Measurements from ENCODE around the gene SYNGR1. TPM values are rescaled to one million over a fixed set of nuclear protein-coding genes. Genes with fewer than 3 reads are reported as not detected.
"Not testable (repeated sequence)": the region's sequence is repeated elsewhere in the genome, so short reads cannot be mapped to it uniquely, and the experiment has no call there.

SYNGR1 gene
- total RNA-seq, 8 experiments from 2014 or later, result 7.7 to 26.6 (median 18.5) TPM

DNA sequence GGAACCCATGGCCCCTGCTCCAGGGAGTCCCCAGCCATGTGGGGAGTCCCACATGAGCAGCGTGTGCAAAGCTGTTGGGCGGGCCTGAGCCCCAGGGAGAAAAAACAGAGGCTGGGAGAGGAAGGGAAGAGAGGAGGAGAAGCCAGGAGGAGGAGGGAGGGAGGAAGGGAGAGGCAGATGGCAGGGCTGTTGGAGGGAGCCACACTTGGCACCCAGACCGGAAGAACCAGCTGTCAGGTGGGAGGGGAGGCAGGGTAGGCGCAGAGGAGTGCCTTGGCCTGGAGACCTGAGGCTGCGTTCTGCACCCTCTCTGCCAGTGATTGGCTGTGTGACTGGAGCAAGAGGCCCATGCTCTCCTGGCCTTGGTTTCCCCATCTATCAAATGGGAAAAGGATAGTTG is 6.7 kb downstream of the SYNGR1 start:
- in situ Hi-C loops (cut with MboI; ENCODE audit: low pct_unique_long_range_greater_than_20kb in 2 of 9, low sequenced_read_pairs in 9 of 9, unreplicated experiment in 9 of 9), result no loop called here
- 44 to 100% (median 80%) methylated on average over 1 to 3 of the region's 5 CpGs; no CpG with 5 or more reads in 5 of the 10 experiments for WGBS, 10 experiments
- Histone ChIP-seq H3K4me1 (replicated peaks in 1 of 2) (peaks cover 10 to 11% of the 10 kb centered on the region in 2 donors), H3K4me3 (no peak overlapping the region), H3K27ac (no peak overlapping the region)
- no peak for ATAC-seq (replicated peaks in 6 of 8)

DNA sequence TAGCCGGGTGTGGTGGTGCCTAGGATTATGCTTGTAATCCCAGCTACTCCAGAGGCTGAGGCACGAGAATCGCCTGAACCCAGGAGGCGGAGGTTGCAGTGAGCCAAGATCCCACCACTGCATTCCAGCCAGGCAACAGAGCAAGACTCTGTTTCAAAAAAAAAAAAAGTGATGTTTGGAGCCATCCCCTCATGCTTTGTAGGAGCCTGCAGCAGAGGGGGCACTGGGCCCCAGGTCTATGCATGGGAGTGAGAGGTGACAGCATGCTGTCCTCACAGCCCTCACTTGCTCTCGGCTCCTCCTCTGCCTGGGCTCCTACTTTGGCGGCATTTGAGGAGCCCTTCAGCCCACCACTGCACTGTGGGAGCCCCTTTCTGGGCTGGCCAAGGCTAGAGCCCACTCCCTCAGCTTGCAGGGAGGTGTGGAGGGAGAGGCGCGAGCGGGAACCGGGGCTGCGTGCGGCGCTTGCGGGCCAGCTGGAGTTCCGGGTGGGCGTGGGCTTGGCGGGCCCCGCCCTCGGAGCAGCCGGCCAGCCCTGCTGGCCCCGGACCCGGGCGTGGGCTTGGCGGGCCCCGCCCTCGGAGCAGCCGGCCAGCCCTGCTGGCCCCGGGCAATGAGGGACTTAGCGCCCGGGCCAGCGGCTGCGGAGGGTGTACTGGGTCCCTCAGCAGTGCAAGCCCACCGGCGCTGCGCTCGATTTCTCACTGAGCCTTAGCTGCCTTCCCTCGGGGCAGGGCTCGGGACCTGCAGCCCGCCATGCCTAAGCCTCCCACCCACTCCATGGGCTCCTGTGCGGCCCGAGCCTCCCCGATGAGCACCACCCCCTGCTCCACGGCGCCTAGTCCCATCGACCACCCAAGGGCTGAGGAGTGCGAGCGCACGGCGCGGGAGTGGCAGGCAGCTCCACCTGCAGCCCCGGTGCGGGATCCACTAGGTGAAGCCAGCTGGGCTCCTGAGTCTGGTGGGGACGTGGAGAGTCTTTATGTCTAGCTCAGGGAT is 7.6 kb downstream of the SYNGR1 start:
- Histone ChIP-seq H3K27ac (peak overlapping the region in 1 of 2 donors; percentile 19), H3K4me1 (replicated peaks in 1 of 2) (peaks cover 12 to 14% of the 10 kb centered on the region in 2 donors), H3K4me3 (peak overlapping the region in 1 of 5 donors; percentile 10)
- peak in 2 of 8 experiments; percentile 67 to 83 for ATAC-seq (replicated peaks in 6 of 8)
- WGBS, 10 experiments, result 40 to 100% (median 96%) methylated on average over 1 to 3 of the region's 53 CpGs; no CpG with 5 or more reads in 5 of the 10 experiments
- in situ Hi-C loops (cut with MboI; ENCODE audit: low pct_unique_long_range_greater_than_20kb in 2 of 9, low sequenced_read_pairs in 9 of 9, unreplicated experiment in 9 of 9), result not testable (repeated sequence)

DNA sequence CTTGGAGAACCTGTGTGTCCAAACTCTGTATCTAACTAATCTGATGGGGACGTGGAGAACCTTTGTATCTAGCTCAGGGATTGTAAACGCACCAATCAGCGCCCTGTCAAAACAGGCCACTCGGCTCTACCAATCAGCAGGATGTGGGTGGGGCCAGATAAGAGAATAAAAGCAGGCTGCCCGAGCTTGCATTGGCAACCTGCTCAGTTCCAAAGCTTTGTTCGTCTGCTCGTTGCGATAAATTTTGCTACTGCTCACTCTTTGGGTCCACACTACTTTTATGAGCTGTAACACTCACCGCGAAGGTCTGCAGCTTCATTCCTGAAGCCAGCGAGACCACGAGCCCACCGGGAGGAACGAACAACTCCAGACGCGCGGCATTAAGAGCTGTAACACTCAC is 8.4 kb downstream of the SYNGR1 start:
- 98 to 100% methylated on average over 2 to 7 of the region's 17 CpGs; no CpG with 5 or more reads in 8 of the 10 experiments for WGBS, 10 experiments
- in situ Hi-C loops (cut with MboI; ENCODE audit: low pct_unique_long_range_greater_than_20kb in 2 of 9, low sequenced_read_pairs in 9 of 9, unreplicated experiment in 9 of 9); H3K4me3 ChIP-seq; ATAC-seq (replicated peaks in 6 of 8); H3K27ac ChIP-seq: not testable (repeated sequence)
- H3K4me1 ChIP-seq (replicated peaks in 1 of 2), result peaks cover 12 to 14% of the 10 kb centered on the region in 2 donors

DNA sequence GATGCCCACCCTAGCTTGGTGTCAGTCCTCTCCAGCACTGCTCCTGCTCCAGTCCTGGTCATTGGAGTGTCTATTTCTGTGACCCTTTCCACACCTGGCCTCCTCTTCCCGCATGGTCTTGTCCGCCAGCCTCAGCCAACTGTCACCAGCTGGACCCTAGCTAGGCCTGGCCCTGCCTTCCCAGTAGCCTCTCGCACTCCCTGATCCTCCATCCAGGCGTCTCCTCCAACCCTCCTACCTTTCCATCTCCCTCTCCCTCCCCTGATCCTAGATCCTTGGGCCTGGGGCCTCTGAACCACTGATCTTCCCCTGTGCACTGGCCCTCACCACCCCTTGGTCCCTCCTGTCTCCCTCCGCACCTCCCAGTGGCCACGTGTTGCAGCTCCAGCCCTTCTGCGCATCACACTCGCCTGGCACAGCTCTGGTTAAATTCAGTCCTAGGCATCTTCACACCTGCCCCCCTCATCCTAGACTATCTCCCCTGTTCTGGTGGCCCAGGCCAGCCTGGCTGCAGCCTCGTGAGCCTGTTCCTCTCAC is 9.9 kb downstream of the SYNGR1 start:
- in situ Hi-C loops (cut with MboI; ENCODE audit: low pct_unique_long_range_greater_than_20kb in 2 of 9, low sequenced_read_pairs in 9 of 9, unreplicated experiment in 9 of 9), result no loop called here
- Histone ChIP-seq H3K27ac (no peak overlapping the region), H3K4me1 (replicated peaks in 1 of 2) (peaks cover 12 to 22% of the 10 kb centered on the region in 2 donors), H3K4me3 (no peak overlapping the region)
- 40 to 100% (median 93%) methylated on average over 1 to 7 of the region's 9 CpGs; no CpG with 5 or more reads in 2 of the 10 experiments for WGBS, 10 experiments
- ATAC-seq (replicated peaks in 6 of 8), result no peak

DNA sequence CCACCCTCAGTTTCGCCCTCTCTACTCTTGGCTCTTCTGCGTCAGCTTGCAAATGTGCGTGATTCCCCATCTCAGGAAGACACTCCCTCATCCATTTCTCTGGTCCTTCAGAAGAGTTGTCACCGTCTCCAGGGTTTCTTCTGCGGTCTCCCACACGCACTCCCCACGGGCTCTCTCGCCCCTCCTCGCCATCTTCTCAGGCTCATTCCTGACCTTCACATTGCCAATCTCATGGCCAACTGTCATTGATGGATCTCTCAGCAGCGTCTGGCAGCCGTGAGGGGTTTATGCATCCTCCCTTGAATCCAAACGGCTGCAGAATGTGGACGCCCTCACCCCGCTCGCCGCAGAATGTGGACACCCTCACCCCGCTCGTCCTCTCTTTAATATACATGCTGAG is 10.5 kb downstream of the SYNGR1 start:
- Histone ChIP-seq H3K4me3 (no peak overlapping the region), H3K4me1 (replicated peaks in 1 of 2) (peaks cover 12 to 22% of the 10 kb centered on the region in 2 donors), H3K27ac (no peak overlapping the region)
- no peak for ATAC-seq (replicated peaks in 6 of 8)
- in situ Hi-C loops (cut with MboI; ENCODE audit: low pct_unique_long_range_greater_than_20kb in 2 of 9, low sequenced_read_pairs in 9 of 9, unreplicated experiment in 9 of 9), result no loop called here
- 57 to 100% (median 71%) methylated on average over 2 to 8 of the region's 18 CpGs; no CpG with 5 or more reads in 4 of the 10 experiments for WGBS, 10 experiments

DNA sequence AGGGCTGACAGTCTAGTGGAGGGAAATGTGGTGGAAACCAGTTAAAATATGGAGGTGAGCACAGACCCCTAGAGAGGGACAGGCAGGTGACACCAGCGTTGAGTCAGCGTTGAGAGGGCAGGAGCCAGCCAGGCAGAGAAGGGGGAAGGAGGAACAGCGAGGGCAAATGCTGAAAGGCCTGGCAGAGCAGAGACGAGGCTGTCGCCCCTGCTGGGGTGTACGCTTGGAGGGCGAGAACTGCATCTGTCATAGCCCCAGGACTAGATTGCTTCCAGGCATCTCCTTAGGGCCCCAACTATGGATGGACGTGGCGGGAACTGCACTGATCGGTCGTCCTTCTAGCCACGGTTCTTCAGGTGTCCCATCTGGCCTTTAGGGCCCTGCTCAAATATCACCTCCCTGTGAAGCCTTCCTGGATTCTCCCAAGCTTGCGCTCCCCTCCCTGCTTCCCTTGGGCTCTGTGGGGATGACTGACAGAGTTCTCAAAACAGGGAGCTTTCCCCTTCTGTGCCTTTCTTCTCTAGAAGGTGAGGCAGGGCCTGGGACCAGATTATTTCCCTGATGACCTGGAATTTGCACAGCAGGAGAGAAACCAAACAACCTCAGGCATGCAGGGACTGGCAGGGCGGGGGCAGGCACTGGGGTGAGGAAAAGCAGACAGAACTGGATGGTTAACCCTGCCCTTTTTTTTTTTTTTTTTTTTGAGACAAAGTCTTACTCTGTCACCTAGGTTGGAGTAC is 11.1 kb downstream of the SYNGR1 start:
- H3K4me3 ChIP-seq, result no peak overlapping the region
- in situ Hi-C loops (cut with MboI; ENCODE audit: low pct_unique_long_range_greater_than_20kb in 2 of 9, low sequenced_read_pairs in 9 of 9, unreplicated experiment in 9 of 9), result no loop called here
- peaks cover 12 to 22% of the 10 kb centered on the region in 2 donors for H3K4me1 ChIP-seq (replicated peaks in 1 of 2)
- ATAC-seq (replicated peaks in 6 of 8), result peak in 1 of 8 experiments; percentile 37
- 78 to 100% (median 87%) methylated on average over 1 to 7 of the region's 14 CpGs; no CpG with 5 or more reads in 3 of the 10 experiments for WGBS, 10 experiments
- H3K27ac ChIP-seq, result no peak overlapping the region

DNA sequence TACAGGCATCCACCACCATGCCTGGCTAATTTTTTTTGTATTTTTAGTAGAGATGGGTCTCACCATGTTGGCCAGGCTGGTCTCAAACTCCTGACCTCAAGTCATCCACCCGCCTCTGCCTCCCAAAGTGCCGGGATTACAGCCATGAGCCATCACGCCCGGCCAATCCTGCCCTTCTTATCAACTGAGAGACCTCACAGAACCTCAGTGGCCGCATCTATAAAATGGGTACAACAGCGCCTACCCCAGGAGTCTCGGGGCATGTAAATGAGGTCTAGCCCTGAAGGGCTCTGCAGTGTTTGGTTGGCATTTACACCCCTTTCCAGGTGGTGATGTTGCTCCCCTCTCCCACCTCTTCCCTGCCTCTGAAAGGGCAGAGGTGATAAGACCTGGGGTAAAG is 11.7 kb downstream of the SYNGR1 start:
- WGBS, 10 experiments, result 93 to 100% (median 100%) methylated on average over 2 to 3 of the region's 7 CpGs; no CpG with 5 or more reads in 6 of the 10 experiments
- H3K4me3 ChIP-seq, result no peak overlapping the region
- no peak for ATAC-seq (replicated peaks in 6 of 8)
- H3K4me1 ChIP-seq (replicated peaks in 1 of 2), result peaks cover 12 to 22% of the 10 kb centered on the region in 2 donors
- H3K27ac ChIP-seq, result no peak overlapping the region
- in situ Hi-C loops (cut with MboI; ENCODE audit: low pct_unique_long_range_greater_than_20kb in 2 of 9, low sequenced_read_pairs in 9 of 9, unreplicated experiment in 9 of 9), result no loop called here

DNA sequence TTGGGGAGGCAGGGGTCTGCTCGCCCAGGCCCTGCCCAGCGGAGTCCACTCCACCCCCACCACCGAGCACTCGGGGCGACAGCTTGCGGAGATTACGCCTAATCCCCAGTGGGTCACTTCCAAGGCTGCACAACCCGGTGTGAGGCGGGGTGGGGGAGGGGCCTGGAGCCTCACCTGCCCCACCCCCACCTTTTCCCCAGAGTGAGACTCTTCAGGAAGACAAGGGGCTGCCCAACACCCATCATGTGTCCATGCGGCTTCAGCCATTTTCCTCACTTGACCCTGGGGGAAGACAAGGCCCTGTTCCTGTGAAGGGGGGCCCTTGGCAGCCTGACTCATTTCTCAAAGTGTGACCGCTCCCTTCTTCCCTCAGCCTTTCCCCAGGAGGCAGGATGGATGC is 12.5 kb downstream of the SYNGR1 start:
- ATAC-seq (replicated peaks in 6 of 8), result peak in 3 of 8 experiments; percentile 30 to 76 (median 74)
- peaks cover 12 to 17% of the 10 kb centered on the region in 2 donors for H3K4me1 ChIP-seq (replicated peaks in 1 of 2)
- H3K4me3 ChIP-seq, result no peak overlapping the region
- WGBS, 10 experiments, result 56 to 100% (median 100%) methylated on average over 1 to 3 of the region's 11 CpGs; no CpG with 5 or more reads in 5 of the 10 experiments
- peak overlapping the region in 1 of 2 donors; percentile 40 for H3K27ac ChIP-seq
- in situ Hi-C loops (cut with MboI; ENCODE audit: low pct_unique_long_range_greater_than_20kb in 2 of 9, low sequenced_read_pairs in 9 of 9, unreplicated experiment in 9 of 9), result no loop called here

DNA sequence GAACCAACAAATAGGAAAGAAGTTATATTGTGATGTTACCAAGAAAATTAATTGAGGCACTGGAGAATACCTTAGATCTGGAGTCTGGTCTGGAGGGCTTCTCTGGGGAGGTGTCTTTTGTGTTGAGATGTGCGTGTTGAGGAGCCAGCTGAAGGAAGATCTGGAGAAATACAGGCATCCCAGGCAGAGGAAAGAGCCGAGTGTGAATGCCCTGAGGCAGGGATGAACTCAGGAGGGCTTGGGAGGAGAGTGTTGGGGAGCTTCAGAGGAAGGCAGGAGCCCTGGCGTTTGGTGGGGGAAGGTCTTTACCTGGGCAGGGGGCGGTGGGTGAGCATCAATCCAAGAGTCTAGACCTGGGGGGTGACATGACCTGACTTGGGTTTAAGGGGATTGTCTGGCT is 13.1 kb downstream of the SYNGR1 start:
- WGBS, 10 experiments, result 86% methylated on average over 2 of the region's 4 CpGs; no CpG with 5 or more reads in 9 of the 10 experiments
- Histone ChIP-seq H3K4me1 (replicated peaks in 1 of 2) (peaks cover 12 to 16% of the 10 kb centered on the region in 2 donors), H3K27ac (no peak overlapping the region), H3K4me3 (no peak overlapping the region)
- in situ Hi-C loops (cut with MboI; ENCODE audit: low pct_unique_long_range_greater_than_20kb in 2 of 9, low sequenced_read_pairs in 9 of 9, unreplicated experiment in 9 of 9), result no loop called here
- no peak for ATAC-seq (replicated peaks in 6 of 8)

DNA sequence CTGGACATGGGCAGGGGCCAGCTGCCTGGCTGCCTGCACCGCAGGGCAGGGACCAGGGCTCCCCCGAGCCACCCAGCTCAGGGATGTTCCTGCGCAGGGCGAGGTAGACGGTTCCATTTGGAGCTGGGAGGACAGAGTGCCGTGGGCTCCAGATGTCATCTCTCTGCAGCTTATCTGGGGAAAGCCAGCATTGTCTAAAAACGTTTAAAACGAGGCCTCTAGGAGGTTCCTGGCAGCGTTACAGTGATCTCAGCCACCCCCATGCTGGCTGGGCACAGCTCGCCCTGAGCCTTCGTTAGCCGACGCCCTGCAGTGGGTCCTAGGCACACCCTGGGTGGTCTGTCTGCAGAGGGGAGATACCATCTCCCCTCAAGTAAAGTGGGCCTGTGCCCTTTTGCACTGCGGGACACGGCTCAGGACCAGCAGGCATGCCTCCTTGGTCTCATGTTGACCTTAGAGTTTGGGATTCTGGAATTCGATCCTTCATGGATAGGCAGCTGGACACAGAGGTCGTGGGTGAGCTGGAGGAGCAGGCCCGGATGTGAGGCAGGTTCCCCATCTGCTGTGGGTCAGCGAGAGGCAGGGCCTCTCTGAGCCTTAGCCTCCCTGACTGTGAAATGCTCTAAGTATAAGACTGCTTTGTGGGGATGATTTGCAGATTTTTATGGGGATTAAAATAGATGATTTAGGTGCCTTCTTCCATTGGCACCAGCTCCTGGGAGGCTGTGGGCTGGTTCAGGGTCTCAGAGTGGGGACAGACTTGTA is 14.1 kb downstream of the SYNGR1 start:
- in situ Hi-C loops (cut with MboI; ENCODE audit: low pct_unique_long_range_greater_than_20kb in 2 of 9, low sequenced_read_pairs in 9 of 9, unreplicated experiment in 9 of 9), result no loop called here
- Histone ChIP-seq H3K4me1 (replicated peaks in 1 of 2) (peaks cover 12 to 16% of the 10 kb centered on the region in 2 donors), H3K4me3 (no peak overlapping the region), H3K27ac (no peak overlapping the region)
- 20 to 100% (median 69%) methylated on average over 1 to 2 of the region's 19 CpGs; no CpG with 5 or more reads in 4 of the 10 experiments for WGBS, 10 experiments
- peak in 3 of 8 experiments; percentile 17 to 43 (median 24) for ATAC-seq (replicated peaks in 6 of 8)

DNA sequence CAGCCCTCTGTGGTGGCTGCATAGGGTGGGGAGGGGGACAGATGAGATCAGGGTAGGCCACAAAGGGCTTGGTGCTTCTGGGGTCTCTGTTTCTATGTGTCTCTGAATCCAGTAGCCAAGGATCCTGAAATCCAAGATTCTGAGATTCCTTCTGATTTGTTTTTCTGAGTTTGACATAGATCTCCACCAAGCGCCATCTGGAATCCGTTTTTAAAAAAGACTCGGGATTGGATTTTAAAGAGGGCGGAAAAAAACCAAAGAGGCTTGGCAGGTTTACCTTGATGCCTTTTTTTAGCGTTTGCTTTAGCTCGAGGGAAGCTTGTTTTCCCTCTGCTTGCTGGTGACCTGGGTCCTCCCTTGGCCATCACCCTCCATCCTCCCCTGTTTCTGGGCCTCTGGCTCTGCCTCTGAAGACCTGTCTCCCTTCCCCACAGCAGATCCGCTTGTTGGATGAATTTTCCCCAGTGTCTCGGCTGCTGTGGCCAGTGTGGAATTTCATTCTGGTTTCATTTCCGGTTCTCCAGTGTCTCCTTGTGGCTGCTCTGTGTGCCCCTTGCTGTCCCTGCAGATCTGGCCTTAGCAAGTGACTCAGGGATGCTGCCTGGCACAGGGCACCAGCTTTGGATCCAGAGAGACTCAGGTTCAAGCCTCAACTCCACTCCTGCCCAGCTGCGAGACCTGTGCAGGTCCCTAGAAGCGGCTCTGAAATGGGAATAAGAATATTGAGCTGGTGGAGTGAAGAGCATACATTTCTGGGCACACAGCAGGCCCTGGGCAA is 15.1 kb downstream of the SYNGR1 start:
- Histone ChIP-seq H3K4me3 (no peak overlapping the region), H3K4me1 (replicated peaks in 1 of 2) (peaks cover 11 to 16% of the 10 kb centered on the region in 2 donors), H3K27ac (no peak overlapping the region)
- peak in 2 of 8 experiments; percentile 16 to 45 for ATAC-seq (replicated peaks in 6 of 8)
- 25 to 96% (median 77%) methylated on average over 1 to 7 of the region's 11 CpGs; no CpG with 5 or more reads in 1 of the 10 experiments for WGBS, 10 experiments
- in situ Hi-C loops (cut with MboI; ENCODE audit: low pct_unique_long_range_greater_than_20kb in 2 of 9, low sequenced_read_pairs in 9 of 9, unreplicated experiment in 9 of 9), result no loop called here

All from motor neuron (in vitro differentiated cells).